PC-3 (cell line): ENCODE data around the gene ODC1.

Experiments used
- EZH2 ChIP-seq: fragments of 300-600 bp; sonication (generic); IDR thresholded peaks from one replicate; pipeline ENCODE4 v1.6.1; 2017; ENCODE audit warnings: antibody characterized with exemption, mild to moderate bottlenecking, low read length; ENCODE audit not compliant: unreplicated experiment
- EZH2phosphoT487 ChIP-seq: fragments of 300-600 bp; sonication (generic); IDR thresholded peaks from 2 replicates; pipeline ENCODE4 v1.6.1; 2018; ENCODE audit warnings: mild to moderate bottlenecking, antibody characterized with exemption, low read length, borderline replicate concordance
- TF ChIP-seq, protein P1 (sequence below): fragments of 300-600 bp; sonication (generic); conservative IDR thresholded peaks from 2 replicates; pipeline ENCODE4 v1.5.1; 2017; ENCODE audit warnings: antibody characterized with exemption, low read depth, mild to moderate bottlenecking, low read length

DNA sequence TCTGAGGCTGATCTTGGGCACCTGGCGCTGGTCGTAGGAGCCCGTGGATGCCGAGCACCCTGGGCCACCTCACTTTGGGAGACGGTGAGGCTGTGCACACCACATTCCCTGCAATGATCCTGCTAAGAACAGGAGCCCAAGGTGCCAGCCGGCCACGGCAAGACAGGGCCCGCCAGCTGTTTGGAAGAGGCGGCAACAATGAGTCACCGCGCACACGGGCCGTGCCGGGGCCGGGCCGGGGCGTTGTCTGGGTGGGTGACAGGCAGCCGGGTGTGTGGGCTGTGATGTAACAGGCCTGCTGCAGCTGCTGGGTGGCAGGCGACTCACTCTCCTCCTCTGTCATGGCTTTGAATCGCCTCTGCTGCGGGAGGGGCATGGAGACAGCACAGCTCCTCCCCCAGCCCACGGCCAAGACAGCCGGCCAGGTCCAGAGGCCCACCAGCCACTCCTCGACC is 49.7 kb upstream of the ODC1 start:
- no peak for TF ChIP-seq EZH2
- TF ChIP-seq, protein P1, sequence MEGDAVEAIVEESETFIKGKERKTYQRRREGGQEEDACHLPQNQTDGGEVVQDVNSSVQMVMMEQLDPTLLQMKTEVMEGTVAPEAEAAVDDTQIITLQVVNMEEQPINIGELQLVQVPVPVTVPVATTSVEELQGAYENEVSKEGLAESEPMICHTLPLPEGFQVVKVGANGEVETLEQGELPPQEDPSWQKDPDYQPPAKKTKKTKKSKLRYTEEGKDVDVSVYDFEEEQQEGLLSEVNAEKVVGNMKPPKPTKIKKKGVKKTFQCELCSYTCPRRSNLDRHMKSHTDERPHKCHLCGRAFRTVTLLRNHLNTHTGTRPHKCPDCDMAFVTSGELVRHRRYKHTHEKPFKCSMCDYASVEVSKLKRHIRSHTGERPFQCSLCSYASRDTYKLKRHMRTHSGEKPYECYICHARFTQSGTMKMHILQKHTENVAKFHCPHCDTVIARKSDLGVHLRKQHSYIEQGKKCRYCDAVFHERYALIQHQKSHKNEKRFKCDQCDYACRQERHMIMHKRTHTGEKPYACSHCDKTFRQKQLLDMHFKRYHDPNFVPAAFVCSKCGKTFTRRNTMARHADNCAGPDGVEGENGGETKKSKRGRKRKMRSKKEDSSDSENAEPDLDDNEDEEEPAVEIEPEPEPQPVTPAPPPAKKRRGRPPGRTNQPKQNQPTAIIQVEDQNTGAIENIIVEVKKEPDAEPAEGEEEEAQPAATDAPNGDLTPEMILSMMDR, result no peak
- TF ChIP-seq EZH2phosphoT487, result peak; percentile 91
